ENCODE measurements around the gene PHACTR1. TPM values are rescaled to one million over a fixed set of nuclear protein-coding genes. Genes with fewer than 3 reads are reported as not detected.

Gene PHACTR1
- polyA plus RNA-seq, 1 of the 3 experiments (the other 2 are of a cell fraction) = 0.12 TPM

DNA sequence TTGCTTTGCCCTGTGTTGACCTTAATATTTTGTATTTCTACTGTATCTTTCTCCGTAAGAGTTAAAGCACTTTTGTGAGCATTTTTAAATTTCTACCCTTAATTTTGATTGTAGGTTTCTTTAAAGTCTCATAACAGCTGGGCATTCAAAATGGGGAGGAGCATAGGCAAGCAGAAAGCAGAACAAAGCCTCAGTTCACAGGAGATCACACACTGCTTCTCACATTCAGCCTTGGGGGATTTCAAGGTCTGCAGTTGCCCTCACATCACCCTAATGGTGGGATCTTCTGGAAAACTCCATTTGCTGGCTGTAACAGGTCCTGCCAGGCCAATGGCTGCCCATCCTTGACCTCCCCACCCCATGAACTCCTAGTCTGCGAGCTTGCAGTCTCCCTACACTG is 292.9 kb downstream of the PHACTR1 start (continued):
- TF ChIP-seq, protein P1, sequence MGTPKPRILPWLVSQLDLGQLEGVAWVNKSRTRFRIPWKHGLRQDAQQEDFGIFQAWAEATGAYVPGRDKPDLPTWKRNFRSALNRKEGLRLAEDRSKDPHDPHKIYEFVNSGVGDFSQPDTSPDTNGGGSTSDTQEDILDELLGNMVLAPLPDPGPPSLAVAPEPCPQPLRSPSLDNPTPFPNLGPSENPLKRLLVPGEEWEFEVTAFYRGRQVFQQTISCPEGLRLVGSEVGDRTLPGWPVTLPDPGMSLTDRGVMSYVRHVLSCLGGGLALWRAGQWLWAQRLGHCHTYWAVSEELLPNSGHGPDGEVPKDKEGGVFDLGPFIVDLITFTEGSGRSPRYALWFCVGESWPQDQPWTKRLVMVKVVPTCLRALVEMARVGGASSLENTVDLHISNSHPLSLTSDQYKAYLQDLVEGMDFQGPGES (IDR thresholded peaks at IDR 0.05; ENCODE audit: low read depth, low read length) = no peak
- TF ChIP-seq MXI1 (IDR thresholded peaks at IDR 0.05; ENCODE audit: low read depth, low read length) = no peak
- TF ChIP-seq FOXM1 (IDR thresholded peaks at IDR 0.05; ENCODE audit: low read depth) = no peak

DNA sequence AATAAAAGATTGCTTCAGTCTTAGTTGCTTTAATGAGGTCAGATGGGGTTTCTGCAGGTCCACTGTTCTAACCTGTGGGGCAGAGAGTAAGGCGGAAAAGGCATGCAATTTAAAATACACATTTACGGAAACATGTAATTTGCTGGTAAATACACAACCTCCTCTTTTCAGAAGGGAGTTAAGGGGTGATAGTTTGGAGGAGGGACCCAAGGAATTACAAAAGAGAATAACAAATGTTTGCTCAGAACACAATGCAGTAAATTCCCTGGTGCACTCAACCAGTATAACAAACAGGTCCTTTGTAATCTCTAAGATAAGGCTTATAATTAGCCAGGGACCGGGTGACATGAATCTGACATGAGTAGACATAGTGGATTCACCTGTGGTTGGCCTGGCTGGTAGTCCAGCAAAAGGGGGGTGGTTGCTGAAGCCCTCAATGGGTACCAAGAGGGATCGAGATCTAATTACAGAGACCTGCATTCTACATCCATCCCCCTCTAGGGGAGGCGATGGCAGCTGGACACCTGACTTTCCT is 295.1 kb downstream of the PHACTR1 start:
- no peaks in the 10 kb centered on the region for H3K9me3 ChIP-seq
- POLR2A ChIA-PET = no interaction called here
- H3K27me3 ChIP-seq (ENCODE audit: insufficient read depth) = peaks cover 36% of the 10 kb centered on the region
- TF ChIP-seq POLR2AphosphoS5 (IDR thresholded peaks at IDR 0.05; ENCODE audit: low read depth, low read length) = no peak
- no peak for TF ChIP-seq REST (IDR thresholded peaks at IDR 0.05; ENCODE audit: low read depth, low read length)
- TF ChIP-seq MXI1 (IDR thresholded peaks at IDR 0.05; ENCODE audit: low read depth, low read length) = no peak
- TF ChIP-seq TEAD4 (IDR thresholded peaks at IDR 0.05; ENCODE audit: borderline replicate concordance, insufficient read depth) = no peak
- TF ChIP-seq SIN3A (IDR thresholded peaks at IDR 0.05; ENCODE audit: borderline replicate concordance, low read depth, low read length) = no peak
- no peak for TF ChIP-seq SMC3 (IDR thresholded peaks at IDR 0.05; ENCODE audit: low read depth, low read length)
- TF ChIP-seq TAF1 (IDR thresholded peaks at IDR 0.05; ENCODE audit: borderline replicate concordance, low read depth, low read length) = no peak
- TF ChIP-seq JUND (IDR thresholded peaks at IDR 0.05) = no peak
- no peak for TF ChIP-seq NFIC (IDR thresholded peaks at IDR 0.05; ENCODE audit: borderline replicate concordance)
- no peak for TF ChIP-seq EP300 (IDR thresholded peaks at IDR 0.05; ENCODE audit: borderline replicate concordance in 1 of 2, low read depth in 1 of 2, low read length in 1 of 2)
- no peak for TF ChIP-seq CTCF (IDR thresholded peaks at IDR 0.05)
- TF ChIP-seq USF2 (IDR thresholded peaks at IDR 0.05; ENCODE audit: borderline replicate concordance, low read depth, low read length) = no peak
- TF ChIP-seq EZH2phosphoT487 (IDR thresholded peaks at IDR 0.05; ENCODE audit: borderline replicate concordance, low read depth) = no peak
- no peak for TF ChIP-seq RCOR1 (IDR thresholded peaks at IDR 0.05; ENCODE audit: low read length)
- no peak for TF ChIP-seq RAD21 (IDR thresholded peaks at IDR 0.05; ENCODE audit: low read length)
- TF ChIP-seq TCF12 (IDR thresholded peaks at IDR 0.05) = no peak
- TF ChIP-seq FOSL2 (IDR thresholded peaks at IDR 0.05; ENCODE audit: borderline replicate concordance, low read depth) = no peak
- no peak overlapping the region for H3K4me2 ChIP-seq
- H4K20me1 ChIP-seq (ENCODE audit: insufficient read depth) = no peaks in the 10 kb centered on the region
- no peak overlapping the region for H3K4me3 ChIP-seq (ENCODE audit: low read depth in 2 of 2, low read length in 1 of 2)
- DNase-seq = no peak
- H3K9ac ChIP-seq = no peak overlapping the region
- CTCF ChIA-PET = interaction anchor here (1.0 kb wide), 1 partner anchor 100 kb away, joined by 3 read pairs; no protein-coding TSS in a partner anchor
- H3K27ac ChIP-seq (ENCODE audit: low read depth in 2 of 2, low read length in 1 of 2) = no peak overlapping the region
- no peak overlapping the region for H2AFZ ChIP-seq (ENCODE audit: low read depth)
- H3K4me1 ChIP-seq (ENCODE audit: control insufficient read depth in 1 of 2, insufficient read depth in 2 of 2, low read depth in 1 of 2, low read length in 1 of 2) = peaks cover 0 to 21% of the 10 kb centered on the region in 2 experiments; a peak in 2 of 4 replicates
- H3F3A ChIP-seq (replicated peaks; ENCODE audit: insufficient read depth) = no peaks in the 10 kb centered on the region
- no peaks in the 10 kb centered on the region for H3K9me2 ChIP-seq
- 56% methylated on average over 5 of the region's 5 CpGs for WGBS (ENCODE audit: low lambda C conversion rate)
- no peaks in the 10 kb centered on the region for H3K79me2 ChIP-seq (ENCODE audit: insufficient read depth)
- H3K36me3 ChIP-seq (replicated peaks in 1 of 2; ENCODE audit: control insufficient read depth in 1 of 2, insufficient read depth in 2 of 2, low read length in 1 of 2) = no peaks in the 10 kb centered on the region

Data from SK-N-SH (cell line).